Measurements from ENCODE around the gene AFAP1.

DNA sequence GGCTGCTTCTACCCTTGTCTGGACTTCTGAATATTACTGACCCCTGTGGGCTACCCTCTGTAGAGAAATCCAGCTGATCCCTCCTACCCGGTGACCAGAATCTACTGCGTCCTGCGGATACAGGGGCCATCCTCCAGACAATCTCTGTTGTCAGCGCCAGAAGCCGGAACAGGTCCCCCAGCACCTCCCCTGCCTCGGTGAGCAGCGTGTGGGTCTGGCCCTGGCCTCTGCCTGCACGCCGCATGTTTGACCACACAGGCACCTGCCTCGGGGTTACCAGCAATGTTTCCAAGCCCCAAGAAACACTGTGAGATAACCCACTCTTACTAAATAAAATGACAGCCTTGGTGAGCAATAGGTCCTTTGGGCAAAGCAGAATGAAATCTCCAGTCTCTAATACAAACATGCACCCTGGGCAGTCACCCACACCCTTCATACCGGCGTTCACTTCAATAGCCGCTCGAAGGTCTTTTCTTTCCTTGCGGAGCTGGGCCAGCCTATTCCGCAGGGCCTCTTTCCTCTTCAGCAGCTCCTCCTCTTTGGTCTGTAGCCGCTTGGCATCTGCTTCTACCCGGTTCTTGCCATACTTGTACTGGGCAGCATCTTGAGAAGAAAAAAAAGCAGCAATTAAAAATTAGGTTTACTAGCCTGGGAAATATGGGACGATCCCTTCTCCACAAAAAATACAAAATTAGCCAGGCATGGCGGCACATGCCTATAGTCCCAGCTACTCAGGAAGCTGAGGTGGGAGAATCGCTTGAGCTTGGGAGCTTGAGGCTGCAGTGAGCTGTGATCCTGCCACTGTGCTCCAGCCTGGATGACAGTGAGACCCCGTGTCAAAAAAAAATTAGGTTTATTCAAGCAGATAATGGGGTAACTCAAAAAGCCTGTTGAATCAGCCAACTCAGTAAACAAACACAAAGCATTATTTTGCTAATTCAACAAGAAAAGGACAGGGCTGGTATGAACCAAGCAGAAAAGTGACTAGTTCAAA is 165.1 kb downstream of the AFAP1 start:
- no peak for TF ChIP-seq GATA2 (IDR thresholded peaks at IDR 0.05; ENCODE audit: low read depth, low read length)
- no peak for TF ChIP-seq GATA3 (IDR thresholded peaks at IDR 0.05; ENCODE audit: low read depth, low read length)

Data from SH-SY5Y (cell line).